ENCODE results near the gene CFH. TPM values are rescaled to one million over a fixed set of nuclear protein-coding genes. Genes with fewer than 3 reads are reported as not detected.

CFH gene
- polyA plus RNA-seq, 1 of the 3 experiments (the other 2 are of a cell fraction), result 2.9 TPM

DNA sequence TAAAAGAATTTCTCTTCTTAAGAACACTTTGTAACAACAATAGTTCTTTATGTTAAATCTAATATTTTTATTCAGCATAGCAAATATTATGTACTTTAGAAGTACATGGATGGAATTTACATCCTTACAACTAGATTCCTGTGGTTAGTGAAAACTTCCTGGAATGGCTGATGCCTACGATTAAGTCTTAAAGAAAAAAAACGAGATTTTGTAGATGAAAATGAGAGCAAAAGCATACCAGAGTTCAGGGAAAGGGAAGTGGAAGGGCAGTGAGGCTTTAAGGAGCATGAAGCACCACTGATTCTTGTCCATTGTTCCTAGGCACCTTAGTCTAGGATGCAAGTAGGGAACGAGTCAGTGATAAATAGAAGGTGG lies 26.7 kb downstream of the CFH start (continued):
- TF ChIP-seq, protein P1, sequence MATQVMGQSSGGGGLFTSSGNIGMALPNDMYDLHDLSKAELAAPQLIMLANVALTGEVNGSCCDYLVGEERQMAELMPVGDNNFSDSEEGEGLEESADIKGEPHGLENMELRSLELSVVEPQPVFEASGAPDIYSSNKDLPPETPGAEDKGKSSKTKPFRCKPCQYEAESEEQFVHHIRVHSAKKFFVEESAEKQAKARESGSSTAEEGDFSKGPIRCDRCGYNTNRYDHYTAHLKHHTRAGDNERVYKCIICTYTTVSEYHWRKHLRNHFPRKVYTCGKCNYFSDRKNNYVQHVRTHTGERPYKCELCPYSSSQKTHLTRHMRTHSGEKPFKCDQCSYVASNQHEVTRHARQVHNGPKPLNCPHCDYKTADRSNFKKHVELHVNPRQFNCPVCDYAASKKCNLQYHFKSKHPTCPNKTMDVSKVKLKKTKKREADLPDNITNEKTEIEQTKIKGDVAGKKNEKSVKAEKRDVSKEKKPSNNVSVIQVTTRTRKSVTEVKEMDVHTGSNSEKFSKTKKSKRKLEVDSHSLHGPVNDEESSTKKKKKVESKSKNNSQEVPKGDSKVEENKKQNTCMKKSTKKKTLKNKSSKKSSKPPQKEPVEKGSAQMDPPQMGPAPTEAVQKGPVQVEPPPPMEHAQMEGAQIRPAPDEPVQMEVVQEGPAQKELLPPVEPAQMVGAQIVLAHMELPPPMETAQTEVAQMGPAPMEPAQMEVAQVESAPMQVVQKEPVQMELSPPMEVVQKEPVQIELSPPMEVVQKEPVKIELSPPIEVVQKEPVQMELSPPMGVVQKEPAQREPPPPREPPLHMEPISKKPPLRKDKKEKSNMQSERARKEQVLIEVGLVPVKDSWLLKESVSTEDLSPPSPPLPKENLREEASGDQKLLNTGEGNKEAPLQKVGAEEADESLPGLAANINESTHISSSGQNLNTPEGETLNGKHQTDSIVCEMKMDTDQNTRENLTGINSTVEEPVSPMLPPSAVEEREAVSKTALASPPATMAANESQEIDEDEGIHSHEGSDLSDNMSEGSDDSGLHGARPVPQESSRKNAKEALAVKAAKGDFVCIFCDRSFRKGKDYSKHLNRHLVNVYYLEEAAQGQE (IDR thresholded peaks at IDR 0.05; ENCODE audit: low read depth, low read length), result no peak
- TF ChIP-seq MAX (IDR thresholded peaks at IDR 0.05; ENCODE audit: low read depth), result no peak
- no peak for TF ChIP-seq USF1 (IDR thresholded peaks at IDR 0.05; ENCODE audit: borderline replicate concordance, low read depth)
- no peak for TF ChIP-seq FOXM1 (IDR thresholded peaks at IDR 0.05; ENCODE audit: low read depth)
- TF ChIP-seq ZBTB33 (IDR thresholded peaks at IDR 0.05; ENCODE audit: borderline replicate concordance, low read depth), result no peak
- TF ChIP-seq CHD2 (IDR thresholded peaks at IDR 0.05; ENCODE audit: low read length, partially characterized antibody), result no peak
- TF ChIP-seq CTCF (IDR thresholded peaks at IDR 0.05), result no peak
- no peak for TF ChIP-seq FOXJ3 (CRISPR knock-in tag; IDR thresholded peaks at IDR 0.05)
- no peak for TF ChIP-seq MEF2A (IDR thresholded peaks at IDR 0.05; ENCODE audit: borderline replicate concordance, low read depth)
- TF ChIP-seq RXRA (IDR thresholded peaks at IDR 0.05; ENCODE audit: borderline replicate concordance, low read depth), result no peak
- 0 out of 2 replicates have a peak, but pooled peaks have one; percentile 16 for TF ChIP-seq PBX3 (IDR thresholded peaks at IDR 0.05)
- peak; percentile 20; the same call in 1 of the 2 replicates for TF ChIP-seq NFIC (IDR thresholded peaks at IDR 0.05; ENCODE audit: borderline replicate concordance)
- TF ChIP-seq SMC3 (IDR thresholded peaks at IDR 0.05; ENCODE audit: low read depth, low read length), result no peak
- no peak for TF ChIP-seq RCOR1 (IDR thresholded peaks at IDR 0.05; ENCODE audit: low read length)
- no peak for TF ChIP-seq SIN3A (IDR thresholded peaks at IDR 0.05; ENCODE audit: borderline replicate concordance, low read depth, low read length)
- no peak for TF ChIP-seq YY1 (IDR thresholded peaks at IDR 0.05; ENCODE audit: low read depth)
- TF ChIP-seq IRF3 (IDR thresholded peaks at IDR 0.05; ENCODE audit: low read depth, low read length), result no peak
- peak in 1 of 2 experiments; percentile 73; a peak in 1 of 4 replicates for TF ChIP-seq EP300 (IDR thresholded peaks at IDR 0.05; ENCODE audit: borderline replicate concordance in 1 of 2, low read depth in 1 of 2, low read length in 1 of 2)
- TF ChIP-seq EZH2phosphoT487 (IDR thresholded peaks at IDR 0.05; ENCODE audit: borderline replicate concordance, low read depth), result no peak
- TF ChIP-seq RAD21 (IDR thresholded peaks at IDR 0.05; ENCODE audit: low read length), result no peak
- TF ChIP-seq JUND (IDR thresholded peaks at IDR 0.05), result peak; percentile 46; the same call in 1 of the 2 replicates
